Medulla oblongata (tissue), 1 donor: ENCODE measurements around the gene SNIP1.
"Not testable (repeated sequence)": the region's sequence is repeated elsewhere in the genome, so short reads cannot be mapped to it uniquely, and the experiment has no call there.

Experiments used
- DNase-seq: peaks from one replicate; pipeline ENCODE4 v3.0.0-alpha.2; 2015; ENCODE audit errors: extremely low spot score

The SNIP1 gene

GRCh38 chr1:37513795-37514349 is 40.2 kb downstream of the SNIP1 start:
- peak; percentile 10 for DNase-seq

GRCh38 chr1:37509181-37509580 is 44.9 kb downstream of the SNIP1 start:
- no peak for DNase-seq

- no peak for DNase-seq
Observed at GRCh38 chr1:37506740-37507139, 47.4 kb downstream of the SNIP1 start.

GRCh38 chr1:37502791-37503190 is 51.3 kb downstream of the SNIP1 start:
- DNase-seq, result not testable (repeated sequence)

- DNase-seq, result no peak
Observed at GRCh38 chr1:37502104-37502503, 52.0 kb downstream of the SNIP1 start.

- DNase-seq, result no peak
Observed at GRCh38 chr1:37501661-37502060, 52.4 kb downstream of the SNIP1 start.

GRCh38 chr1:37498872-37499617 is 55.0 kb downstream of the SNIP1 start:
- peak; percentile 63 for DNase-seq

GRCh38 chr1:37497832-37498231 is 56.3 kb downstream of the SNIP1 start:
- no peak for DNase-seq

- no peak for DNase-seq
Observed at GRCh38 chr1:37495875-37496274, 58.2 kb downstream of the SNIP1 start.

- no peak for DNase-seq
Observed at GRCh38 chr1:37493336-37494098, 60.6 kb downstream of the SNIP1 start.

- DNase-seq, result no peak
Observed at GRCh38 chr1:37487619-37487984, 66.5 kb downstream of the SNIP1 start.

GRCh38 chr1:37486680-37487618 is 67.1 kb downstream of the SNIP1 start:
- peak; percentile 66 for DNase-seq

GRCh38 chr1:37485902-37486679 is 68.0 kb downstream of the SNIP1 start:
- no peak for DNase-seq
